Activated naive CD4-positive, alpha-beta T cell treated with anti-CD3 and anti-CD28 coated beads, Interleukin-2, amount 10 ng/mL, durations not matched to agents 7 days and 5 days (primary cell): Measurements from ENCODE around the gene EPS8L2.
A peak's percentile ranks its signal among the peaks of the same experiment; 100 is the strongest.

Experiments used
- CTCF ChIA-PET: fragments of 350-600 bp; sonication (Branson Sonifier 250); formaldehyde crosslinking; loops from one replicate; lab custom pipeline; 2021; ENCODE audit warnings: antibody characterized with exemption; lab: Charles Lee
- DNase-seq: peaks from one replicate; pipeline ENCODE4 v3.0.0-alpha.2; 2020
- H3K27ac Mint-ChIP-seq: one replicate; pipeline ENCODE4 v1.8.0; 2021; ENCODE audit warnings: mild to moderate bottlenecking, moderate library complexity, mixed read lengths
- H3K27me3 Mint-ChIP-seq: one replicate; pipeline ENCODE4 v1.8.0; 2021; ENCODE audit warnings: mild to moderate bottlenecking, mixed read lengths
- H3K36me3 Mint-ChIP-seq: one replicate; pipeline ENCODE4 v1.8.0; 2021; ENCODE audit warnings: mixed read lengths
- H3K4me1 Mint-ChIP-seq: one replicate; pipeline ENCODE4 v1.8.0; 2021; ENCODE audit warnings: mixed read lengths
- H3K4me3 Mint-ChIP-seq: one replicate; pipeline ENCODE4 v1.8.0; 2021; ENCODE audit warnings: mild to moderate bottlenecking, moderate library complexity, mixed read lengths
- H3K9me3 Mint-ChIP-seq: one replicate; pipeline ENCODE4 v1.8.0; 2021; ENCODE audit warnings: mixed read lengths

EPS8L2 gene

DNA sequence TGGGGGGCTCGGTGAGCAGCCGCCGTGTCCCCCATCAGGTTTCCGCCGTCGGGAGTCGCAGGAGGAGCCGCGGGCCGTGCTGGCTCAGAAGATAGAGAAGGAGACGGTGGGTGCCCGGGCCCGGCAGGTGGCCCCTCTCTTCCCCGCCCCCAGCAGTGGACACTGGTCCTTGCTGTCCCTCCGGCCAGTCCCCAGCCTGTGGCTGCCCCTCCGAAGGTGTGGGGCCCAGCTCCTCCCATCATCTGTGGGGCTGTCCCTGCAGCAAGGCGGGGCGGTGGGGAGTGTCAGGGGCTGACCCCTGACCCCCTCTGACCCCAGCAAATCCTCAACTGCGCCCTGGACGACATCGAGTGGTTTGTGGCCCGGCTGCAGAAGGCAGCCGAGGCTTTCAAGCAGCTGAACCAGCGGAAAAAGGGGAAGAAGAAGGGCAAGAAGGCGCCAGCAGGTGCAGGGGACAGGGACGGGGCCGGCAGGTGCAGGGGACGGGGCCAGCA, 15.3 kb downstream of the EPS8L2 start:
- CTCF ChIA-PET, result interaction anchor here (0.5 to 3.1 kb wide), 7 partner anchors 10 to 49 kb away, joined by 3 to 10 read pairs (median 3); partner anchors contain the start of genes DEAF1 and TMEM80
- H3K36me3 Mint-ChIP-seq, result no peaks in the 10 kb centered on the region
- H3K9me3 Mint-ChIP-seq, result no peaks in the 10 kb centered on the region
- no peak overlapping the region for H3K27ac Mint-ChIP-seq
- H3K4me1 Mint-ChIP-seq, result peaks cover 29% of the 10 kb centered on the region
- DNase-seq, result no peak
- H3K4me3 Mint-ChIP-seq, result peak overlapping the region; percentile 47
- peaks cover 78% of the 10 kb centered on the region for H3K27me3 Mint-ChIP-seq

DNA sequence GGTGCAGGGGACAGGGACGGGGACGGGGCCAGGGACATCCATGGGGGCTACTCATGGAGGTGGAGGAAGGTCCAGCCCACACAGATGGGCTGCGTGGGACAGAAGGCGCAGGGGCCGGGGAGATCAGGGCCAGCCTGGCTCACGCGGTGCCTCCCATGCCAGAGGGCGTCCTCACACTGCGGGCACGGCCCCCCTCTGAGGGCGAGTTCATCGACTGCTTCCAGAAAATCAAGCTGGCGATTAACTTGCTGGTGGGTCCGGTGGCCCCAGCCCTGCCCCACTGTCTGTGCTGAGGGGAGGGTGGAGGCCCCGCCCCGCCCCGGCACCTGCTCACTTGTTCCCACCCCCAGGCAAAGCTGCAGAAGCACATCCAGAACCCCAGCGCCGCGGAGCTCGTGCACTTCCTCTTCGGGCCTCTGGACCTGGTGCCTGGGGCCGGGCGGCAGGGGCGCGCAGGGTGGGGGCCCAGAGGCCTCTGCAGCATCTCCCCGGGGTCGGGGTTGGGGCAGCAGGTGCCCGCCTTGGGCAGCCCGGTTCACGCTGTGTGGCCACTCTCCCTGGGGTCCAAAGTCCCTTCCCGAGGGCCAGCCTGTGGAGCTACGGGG, 15.8 kb downstream of the EPS8L2 start:
- peak; percentile 79 for DNase-seq
- H3K9me3 Mint-ChIP-seq, result no peaks in the 10 kb centered on the region
- peaks cover 76% of the 10 kb centered on the region for H3K27me3 Mint-ChIP-seq
- H3K4me1 Mint-ChIP-seq, result peaks cover 32% of the 10 kb centered on the region
- peak overlapping the region; percentile 47 for H3K4me3 Mint-ChIP-seq
- CTCF ChIA-PET, result interaction anchor here (0.5 to 5.6 kb wide), 11 partner anchors 9 to 273 kb away, joined by 3 to 42 read pairs (median 3); partner anchors contain the start of genes DEAF1, LMNTD2 and TMEM80
- H3K36me3 Mint-ChIP-seq, result no peaks in the 10 kb centered on the region
- no peak overlapping the region for H3K27ac Mint-ChIP-seq

DNA sequence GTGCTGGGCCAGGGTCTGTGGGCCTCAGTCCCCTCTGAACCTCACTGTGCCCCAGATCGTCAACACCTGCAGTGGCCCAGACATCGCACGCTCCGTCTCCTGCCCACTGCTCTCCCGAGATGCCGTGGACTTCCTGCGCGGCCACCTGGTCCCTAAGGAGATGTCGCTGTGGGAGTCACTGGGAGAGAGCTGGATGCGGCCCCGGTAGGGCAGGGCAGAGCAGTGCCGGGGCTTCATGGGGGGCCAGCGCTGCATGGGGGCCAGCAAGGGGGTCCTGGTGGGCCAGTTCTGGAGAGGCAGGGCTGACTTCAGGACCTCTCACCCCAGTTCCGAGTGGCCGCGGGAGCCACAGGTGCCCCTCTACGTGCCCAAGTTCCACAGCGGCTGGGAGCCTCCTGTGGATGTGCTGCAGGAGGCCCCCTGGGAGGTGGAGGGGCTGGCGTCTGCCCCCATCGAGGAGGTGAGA, 16.3 kb downstream of the EPS8L2 start:
- H3K27ac Mint-ChIP-seq, result no peak overlapping the region
- H3K9me3 Mint-ChIP-seq, result no peaks in the 10 kb centered on the region
- peaks cover 71% of the 10 kb centered on the region for H3K27me3 Mint-ChIP-seq
- peaks cover 34% of the 10 kb centered on the region for H3K4me1 Mint-ChIP-seq
- CTCF ChIA-PET, result interaction anchor here (0.9 to 5.6 kb wide), 13 partner anchors 9 to 274 kb away, joined by 3 to 42 read pairs (median 3); partner anchors contain the start of genes DEAF1, LMNTD2 and TMEM80
- no peak overlapping the region for H3K4me3 Mint-ChIP-seq
- no peaks in the 10 kb centered on the region for H3K36me3 Mint-ChIP-seq
- DNase-seq, result no peak

DNA sequence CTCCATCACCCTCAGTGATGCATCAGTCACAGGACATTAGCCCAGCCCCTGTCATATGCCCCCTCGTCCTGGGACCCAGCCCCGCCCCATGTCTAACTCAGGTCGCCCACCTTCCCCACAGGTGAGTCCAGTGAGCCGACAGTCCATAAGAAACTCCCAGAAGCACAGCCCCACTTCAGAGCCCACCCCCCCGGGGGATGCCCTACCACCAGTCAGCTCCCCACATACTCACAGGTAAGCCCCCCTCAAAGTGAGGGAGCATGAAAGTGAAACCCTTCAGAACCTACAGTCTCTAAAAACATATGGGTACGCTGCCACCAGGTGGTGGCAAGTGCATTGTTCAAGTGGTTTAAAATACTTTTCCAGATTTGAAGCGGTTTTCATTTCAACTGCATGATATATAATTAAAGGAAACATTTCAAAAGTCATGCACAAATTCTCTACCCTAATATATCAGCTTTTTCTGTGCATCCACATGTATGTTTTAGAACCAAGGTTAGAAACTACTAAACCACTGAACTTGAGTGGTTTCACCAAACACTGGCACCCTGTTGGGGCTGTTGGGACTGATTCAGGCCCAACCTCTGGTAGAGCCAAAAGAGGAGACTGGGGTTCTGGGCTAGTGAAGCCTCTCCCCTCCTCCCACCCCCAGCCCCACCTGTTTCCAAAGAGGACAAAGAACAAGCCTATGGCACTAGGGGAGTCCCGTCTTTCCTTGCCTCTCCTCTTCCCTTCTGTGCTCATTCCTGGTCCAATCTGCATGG, 17.3 kb downstream of the EPS8L2 start:
- Mint-ChIP-seq H3K27me3 (peaks cover 64% of the 10 kb centered on the region), H3K4me1 (peaks cover 36% of the 10 kb centered on the region), H3K4me3 (peak overlapping the region; percentile 65), H3K27ac (peak overlapping the region; percentile 16), H3K36me3 (no peaks in the 10 kb centered on the region), H3K9me3 (no peaks in the 10 kb centered on the region)
- DNase-seq, result peak; percentile 78
- CTCF ChIA-PET, result interaction anchor here (0.7 to 5.6 kb wide), 18 partner anchors 8 to 172 kb away, joined by 3 to 42 read pairs (median 4); partner anchors contain the start of genes DEAF1, LMNTD2 and TMEM80

DNA sequence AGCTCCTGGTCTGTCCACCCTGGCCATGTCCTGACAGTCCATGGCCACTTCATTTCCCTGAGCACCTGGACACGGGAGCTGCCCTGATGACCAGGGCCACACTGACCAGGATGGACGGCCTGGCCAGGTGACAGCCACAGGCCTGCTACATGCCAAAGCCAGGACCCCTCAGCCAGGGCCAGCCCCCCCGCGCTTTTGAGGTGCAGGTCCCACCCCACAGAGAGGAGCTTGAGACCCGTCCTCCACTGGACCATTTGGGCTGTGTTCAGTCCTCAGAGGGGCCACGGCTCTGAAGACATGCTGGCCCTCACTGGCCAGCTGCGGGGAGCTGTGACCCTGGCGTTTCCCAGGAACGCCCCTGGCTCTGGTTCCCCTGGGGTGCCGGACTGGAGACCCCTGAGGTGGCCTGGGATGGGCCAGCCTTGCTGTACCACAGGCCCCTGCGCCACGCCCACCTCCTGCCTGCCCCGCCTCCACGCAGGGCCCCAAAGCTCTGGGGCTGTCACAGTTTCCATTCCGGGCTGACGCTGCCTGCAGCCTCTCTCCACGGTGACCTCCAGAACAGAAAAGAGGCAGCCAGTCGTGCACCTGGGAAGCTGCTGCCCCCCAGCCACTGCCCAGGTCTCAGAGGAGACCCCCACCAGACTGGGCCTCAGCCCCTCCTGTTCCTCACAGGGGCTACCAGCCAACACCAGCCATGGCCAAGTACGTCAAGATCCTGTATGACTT, 18.2 kb downstream of the EPS8L2 start:
- no peak for DNase-seq
- Mint-ChIP-seq H3K36me3 (no peaks in the 10 kb centered on the region), H3K4me3 (peak overlapping the region; percentile 38), H3K27me3 (peaks cover 59% of the 10 kb centered on the region), H3K9me3 (no peaks in the 10 kb centered on the region), H3K27ac (no peak overlapping the region), H3K4me1 (peaks cover 35% of the 10 kb centered on the region)
- CTCF ChIA-PET, result interaction anchor here (0.7 to 5.6 kb wide), 9 partner anchors 20 to 169 kb away, joined by 3 to 42 read pairs (median 5); no protein-coding TSS in a partner anchor

DNA sequence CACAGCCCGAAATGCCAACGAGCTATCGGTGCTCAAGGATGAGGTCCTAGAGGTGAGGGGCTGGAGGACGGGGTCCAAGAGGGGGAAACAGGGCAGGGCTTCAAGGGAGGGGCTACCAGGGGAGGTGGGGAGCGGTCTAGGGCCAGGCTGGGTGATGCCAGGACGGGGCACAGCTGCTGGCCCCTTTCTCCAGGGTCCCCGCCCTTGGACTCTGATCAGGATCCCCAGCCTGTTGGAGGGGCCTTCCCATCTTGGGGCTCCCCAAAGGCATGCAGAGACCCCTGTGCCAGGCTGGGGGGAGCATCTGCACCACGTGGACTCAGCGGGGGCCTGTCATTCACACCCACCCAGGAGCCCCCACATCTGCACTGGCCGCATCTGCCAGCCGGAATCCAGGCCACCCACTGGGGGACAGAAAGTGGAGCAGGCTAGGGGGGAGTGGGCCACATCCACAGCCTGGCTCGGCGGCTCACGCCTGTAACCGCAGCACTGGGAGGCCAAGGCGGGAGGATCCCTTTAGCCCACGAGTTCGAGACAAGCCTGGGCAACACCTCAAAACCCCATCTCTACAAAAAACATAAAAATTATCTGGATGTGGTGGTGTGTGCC, 18.9 kb downstream of the EPS8L2 start:
- H3K4me1 Mint-ChIP-seq, result peaks cover 34% of the 10 kb centered on the region
- no peak overlapping the region for H3K27ac Mint-ChIP-seq
- H3K36me3 Mint-ChIP-seq, result no peaks in the 10 kb centered on the region
- H3K9me3 Mint-ChIP-seq, result no peaks in the 10 kb centered on the region
- H3K27me3 Mint-ChIP-seq, result peaks cover 59% of the 10 kb centered on the region
- CTCF ChIA-PET, result interaction anchor here (1.3 to 5.6 kb wide), 6 partner anchors 9 to 169 kb away, joined by 4 to 42 read pairs (median 8); no protein-coding TSS in a partner anchor
- peak overlapping the region; percentile 64 for H3K4me3 Mint-ChIP-seq
- DNase-seq, result no peak

DNA sequence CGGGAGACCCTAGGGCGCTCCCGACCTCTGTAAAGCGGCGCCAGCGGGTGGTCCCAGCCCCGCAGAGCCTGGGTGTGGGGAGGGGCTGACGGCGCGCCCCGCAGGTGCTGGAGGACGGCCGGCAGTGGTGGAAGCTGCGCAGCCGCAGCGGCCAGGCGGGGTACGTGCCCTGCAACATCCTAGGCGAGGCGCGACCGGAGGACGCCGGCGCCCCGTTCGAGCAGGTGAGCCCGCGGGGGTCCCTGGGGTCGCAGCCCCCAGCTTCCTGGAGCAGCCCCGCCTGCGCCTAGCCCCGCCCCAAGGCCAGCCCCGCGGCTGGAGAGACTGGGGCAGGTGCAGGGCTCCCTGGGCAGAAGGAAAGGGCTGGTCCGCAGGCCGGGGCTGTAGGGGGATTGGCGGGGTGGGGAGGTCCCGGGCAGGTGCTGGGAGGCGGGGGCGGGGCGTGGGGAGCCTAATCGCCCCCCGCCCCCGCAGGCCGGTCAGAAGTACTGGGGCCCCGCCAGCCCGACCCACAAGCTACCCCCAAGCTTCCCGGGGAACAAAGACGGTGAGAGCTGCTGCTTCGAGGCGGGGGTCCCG, 19.7 kb downstream of the EPS8L2 start:
- CTCF ChIA-PET, result interaction anchor here (0.9 to 5.6 kb wide), 8 partner anchors 8 to 170 kb away, joined by 3 to 42 read pairs (median 4); partner anchors contain the start of gene TMEM80
- DNase-seq, result peak; percentile 59
- peaks cover 30% of the 10 kb centered on the region for H3K4me1 Mint-ChIP-seq
- no peaks in the 10 kb centered on the region for H3K36me3 Mint-ChIP-seq
- H3K27me3 Mint-ChIP-seq, result peaks cover 52% of the 10 kb centered on the region
- H3K9me3 Mint-ChIP-seq, result no peaks in the 10 kb centered on the region
- H3K27ac Mint-ChIP-seq, result no peak overlapping the region
- peak overlapping the region; percentile 64 for H3K4me3 Mint-ChIP-seq

DNA sequence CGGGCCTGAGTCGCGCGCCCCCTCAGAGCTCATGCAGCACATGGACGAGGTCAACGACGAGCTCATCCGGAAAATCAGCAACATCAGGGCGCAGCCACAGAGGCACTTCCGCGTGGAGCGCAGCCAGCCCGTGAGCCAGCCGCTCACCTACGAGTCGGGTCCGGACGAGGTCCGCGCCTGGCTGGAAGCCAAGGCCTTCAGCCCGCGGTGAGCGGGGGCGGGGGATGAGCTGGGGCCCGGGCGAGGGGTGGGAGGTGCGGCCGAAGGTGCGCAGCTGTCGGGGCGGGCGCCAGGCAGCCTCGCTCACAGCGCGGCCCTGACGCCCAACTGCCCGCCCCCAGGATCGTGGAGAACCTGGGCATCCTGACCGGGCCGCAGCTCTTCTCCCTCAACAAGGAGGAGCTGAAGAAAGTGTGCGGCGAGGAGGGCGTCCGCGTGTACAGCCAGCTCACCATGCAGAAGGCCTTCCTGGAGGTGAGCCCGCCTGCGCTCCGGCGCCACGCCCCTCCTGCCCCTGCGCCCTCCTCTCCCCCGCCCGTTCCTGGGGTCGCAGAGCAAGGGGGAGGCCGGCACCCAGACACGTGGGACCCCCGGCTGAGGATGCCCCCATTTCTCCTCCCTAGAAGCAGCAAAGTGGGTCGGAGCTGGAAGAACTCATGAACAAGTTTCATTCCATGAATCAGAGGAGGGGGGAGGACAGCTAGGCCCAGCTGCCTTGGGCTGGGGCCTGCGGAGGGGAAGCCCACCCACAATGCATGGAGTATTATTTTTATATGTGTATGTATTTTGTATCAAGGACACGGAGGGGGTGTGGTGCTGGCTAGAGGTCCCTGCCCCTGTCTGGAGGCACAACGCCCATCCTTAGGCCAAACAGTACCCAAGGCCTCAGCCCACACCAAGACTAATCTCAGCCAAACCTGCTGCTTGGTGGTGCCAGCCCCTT, 20.5 kb downstream of the EPS8L2 start:
- Mint-ChIP-seq H3K4me3 (peak overlapping the region; percentile 70), H3K9me3 (no peaks in the 10 kb centered on the region), H3K27ac (peak overlapping the region; percentile 55), H3K4me1 (peaks cover 27% of the 10 kb centered on the region), H3K27me3 (peaks cover 43% of the 10 kb centered on the region), H3K36me3 (no peaks in the 10 kb centered on the region)
- CTCF ChIA-PET, result interaction anchor here (0.9 to 5.6 kb wide), 10 partner anchors 7 to 171 kb away, joined by 3 to 42 read pairs (median 4); partner anchors contain the start of genes TALDO1 and TMEM80
- peak; percentile 77 for DNase-seq

DNA sequence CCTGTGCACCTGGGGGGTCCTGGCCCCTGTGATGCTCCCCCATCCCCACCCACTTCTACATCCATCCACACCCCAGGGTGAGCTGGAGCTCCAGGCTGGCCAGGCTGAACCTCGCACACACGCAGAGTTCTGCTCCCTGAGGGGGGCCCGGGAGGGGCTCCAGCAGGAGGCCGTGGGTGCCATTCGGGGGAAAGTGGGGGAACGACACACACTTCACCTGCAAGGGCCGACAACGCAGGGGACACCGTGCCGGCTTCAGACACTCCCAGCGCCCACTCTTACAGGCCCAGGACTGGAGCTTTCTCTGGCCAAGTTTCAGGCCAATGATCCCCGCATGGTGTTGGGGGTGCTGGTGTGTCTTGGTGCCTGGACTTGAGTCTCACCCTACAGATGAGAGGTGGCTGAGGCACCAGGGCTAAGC, 21.3 kb downstream of the EPS8L2 start:
- peaks cover 37% of the 10 kb centered on the region for H3K27me3 Mint-ChIP-seq
- CTCF ChIA-PET, result interaction anchor here (0.9 to 5.6 kb wide), 6 partner anchors 16 to 172 kb away, joined by 3 to 42 read pairs (median 4); partner anchors contain the start of gene TALDO1
- no peak overlapping the region for H3K4me3 Mint-ChIP-seq
- H3K9me3 Mint-ChIP-seq, result no peaks in the 10 kb centered on the region
- DNase-seq, result no peak
- peaks cover 22% of the 10 kb centered on the region for H3K4me1 Mint-ChIP-seq
- no peaks in the 10 kb centered on the region for H3K36me3 Mint-ChIP-seq
- H3K27ac Mint-ChIP-seq, result no peak overlapping the region

DNA sequence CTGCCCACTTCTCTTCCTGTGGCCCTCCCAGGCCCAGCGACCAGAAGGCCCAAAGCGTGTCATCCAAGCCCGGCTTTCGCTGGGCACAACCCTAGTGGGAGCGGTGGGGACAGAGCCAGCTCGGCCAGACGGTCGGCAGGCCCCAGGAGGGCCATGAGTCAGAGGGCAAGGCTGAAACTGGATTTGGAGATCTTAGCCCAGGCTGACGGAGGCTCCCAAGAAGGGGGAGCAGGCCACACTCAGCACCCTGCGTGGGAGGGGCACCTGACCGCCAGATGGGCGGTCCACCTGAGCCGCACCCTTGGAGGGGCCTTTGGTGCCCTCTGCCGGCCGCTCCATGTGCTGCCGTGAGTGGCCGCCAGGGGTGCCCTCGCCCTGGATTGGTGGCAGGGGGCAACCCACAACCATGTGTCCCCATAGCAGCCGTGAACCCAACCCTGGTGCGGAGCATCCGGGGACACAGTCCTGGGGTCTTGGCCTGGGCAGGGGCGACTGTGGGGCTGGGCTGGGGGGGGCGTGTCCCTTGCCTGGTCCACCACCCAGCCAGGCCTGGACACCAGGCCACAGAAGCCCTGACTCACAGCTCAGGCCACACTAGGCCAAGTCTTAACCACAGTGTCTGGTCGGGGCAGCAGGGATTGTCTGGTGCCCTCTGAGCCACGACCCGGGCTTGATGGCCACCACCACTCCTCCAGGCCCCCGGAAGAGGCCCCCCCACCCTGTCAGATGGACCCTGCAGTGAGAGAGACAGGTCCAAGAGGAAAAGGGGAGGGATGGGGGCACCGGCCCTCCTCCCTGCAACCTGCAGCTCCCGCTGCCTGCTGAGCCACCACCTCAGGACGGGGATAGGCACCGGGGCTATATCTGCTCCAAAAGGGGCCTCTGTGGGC, 22.1 kb downstream of the EPS8L2 start:
- CTCF ChIA-PET, result interaction anchor here (0.9 to 1.5 kb wide), 5 partner anchors 8 to 172 kb away, joined by 3 to 6 read pairs (median 3); partner anchors contain the start of gene TALDO1
- peaks cover 20% of the 10 kb centered on the region for H3K4me1 Mint-ChIP-seq
- no peaks in the 10 kb centered on the region for H3K9me3 Mint-ChIP-seq
- H3K4me3 Mint-ChIP-seq, result no peak overlapping the region
- H3K36me3 Mint-ChIP-seq, result no peaks in the 10 kb centered on the region
- no peak overlapping the region for H3K27ac Mint-ChIP-seq
- H3K27me3 Mint-ChIP-seq, result peaks cover 38% of the 10 kb centered on the region
- DNase-seq, result peak; percentile 84

DNA sequence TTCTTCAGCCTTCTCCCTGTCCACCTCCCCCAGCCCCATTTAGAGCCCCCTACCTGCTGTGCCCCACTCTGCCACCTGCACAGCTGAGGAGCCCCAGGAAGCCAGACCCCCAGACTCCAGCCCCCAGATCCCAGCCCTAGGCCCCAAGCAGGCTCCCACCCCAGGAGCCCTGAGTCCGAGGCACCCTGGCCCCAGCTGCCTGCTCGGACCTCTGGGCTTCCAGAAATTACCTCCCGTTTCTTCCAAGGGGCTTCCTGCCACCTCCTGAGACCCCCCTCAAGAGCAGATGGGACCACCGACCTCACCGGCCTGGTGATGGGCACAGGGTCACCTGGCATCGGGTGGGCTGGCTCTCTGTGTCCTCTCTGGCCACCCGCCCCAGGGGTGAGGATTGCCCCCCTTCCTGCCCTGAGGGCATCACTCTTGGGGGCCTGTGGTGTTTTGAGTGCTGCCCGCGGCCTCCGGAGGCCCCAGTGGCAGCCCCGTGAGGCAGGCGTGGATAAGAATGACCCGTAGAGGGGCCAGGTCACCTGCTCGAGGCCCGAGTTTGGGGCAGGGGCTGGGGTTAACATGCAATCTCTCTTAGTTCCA, 23.0 kb downstream of the EPS8L2 start:
- Mint-ChIP-seq H3K27me3 (peaks cover 38% of the 10 kb centered on the region), H3K4me3 (no peak overlapping the region), H3K4me1 (peaks cover 15% of the 10 kb centered on the region), H3K9me3 (no peaks in the 10 kb centered on the region), H3K36me3 (no peaks in the 10 kb centered on the region), H3K27ac (no peak overlapping the region)
- CTCF ChIA-PET, result interaction anchor here (0.7 to 1.5 kb wide), 4 partner anchors 9 to 184 kb away, joined by 3 to 6 read pairs (median 3); no protein-coding TSS in a partner anchor
- no peak for DNase-seq
